Common myeloid progenitor, CD34-positive (primary cell): ENCODE data around the gene CEBPB.

Source experiments
- CTCF ChIA-PET: fragments of 350-600 bp; sonication (Branson Sonifier 250); formaldehyde crosslinking; loops from one replicate; lab custom pipeline; 2021; ENCODE audit warnings: antibody characterized with exemption; lab: Charles Lee
- POLR2A ChIA-PET: fragments of 350-600 bp; sonication (Branson Sonifier 250); formaldehyde crosslinking; loops from one replicate; lab custom pipeline; 2021; ENCODE audit warnings: antibody characterized with exemption; lab: Charles Lee
- DNase-seq, 3 donors: peaks; one replicate each; pipeline versions ENCODE4 v3.0.0 to v3.0.0-alpha.2; 2013
- H3K27ac ChIP-seq, 2 experiments: 1 replicate in 1 of 2; 2 replicates in 1 of 2; pipeline ENCODE4 v1.7.0; 2013; ENCODE audit warnings: inconsistent platforms in 2 of 2, low read length in 2 of 2, mild to moderate bottlenecking in 2 of 2, low read depth in 1 of 2, moderate library complexity in 1 of 2; ENCODE audit not compliant: severe bottlenecking in 2 of 2, insufficient read depth in 1 of 2, poor library complexity in 1 of 2
- H3K27me3 ChIP-seq, 5 experiments: replicated peaks in 2 of 5; 1 replicate in 3 of 5; 2 replicates in 2 of 5; pipeline versions ENCODE4 v1.6.1 to v1.7.0; 2013; ENCODE audit warnings: low read length in 4 of 5, mild to moderate bottlenecking in 2 of 5, moderate library complexity in 2 of 5, inconsistent platforms in 1 of 5; ENCODE audit not compliant: insufficient read depth in 5 of 5, control insufficient read depth in 4 of 5
- H3K36me3 ChIP-seq, 4 experiments: 1 replicate in 2 of 4; 2 replicates in 2 of 4; pipeline versions ENCODE4 v1.6.1 to v1.7.0; 2013; ENCODE audit warnings: low read length in 3 of 4, control low read depth in 1 of 4, mild to moderate bottlenecking in 1 of 4; ENCODE audit not compliant: control insufficient read depth in 4 of 4, insufficient read depth in 4 of 4
- H3K4me1 ChIP-seq, 4 experiments: 1 replicate in 3 of 4; 2 replicates in 1 of 4; pipeline versions ENCODE4 v1.6.1 to v1.7.1; 2013; ENCODE audit warnings: low read length in 3 of 4, mild to moderate bottlenecking in 3 of 4, control low read depth in 1 of 4, inconsistent platforms in 1 of 4, moderate library complexity in 1 of 4; ENCODE audit not compliant: control insufficient read depth in 4 of 4, insufficient read depth in 4 of 4; ENCODE audit errors: control extremely low read depth in 1 of 4
- H3K4me3 ChIP-seq, 7 experiments: 1 replicate in 4 of 7; 2 replicates in 3 of 7; pipeline versions ENCODE4 v1.5.1 to v1.7.0; 2013; ENCODE audit warnings: mild to moderate bottlenecking in 7 of 7, low read length in 6 of 7, moderate library complexity in 6 of 7, inconsistent platforms in 2 of 7, low read depth in 2 of 7, control low read depth in 1 of 7; ENCODE audit not compliant: insufficient read depth in 4 of 7, control insufficient read depth in 1 of 7; ENCODE audit errors: extremely low read depth in 1 of 7
- H3K9me3 ChIP-seq, 5 experiments: 1 replicate in 4 of 5; 2 replicates in 1 of 5; pipeline versions ENCODE4 v1.6.1 to v1.7.1; 2013; ENCODE audit warnings: low read length in 4 of 5, mild to moderate bottlenecking in 2 of 5, inconsistent platforms in 1 of 5, low read depth in 1 of 5, moderate library complexity in 1 of 5; ENCODE audit not compliant: control insufficient read depth in 4 of 5, insufficient read depth in 2 of 5; ENCODE audit errors: control extremely low read depth in 1 of 5
- WGBS: methylation state at CpG from one replicate; pipeline ENCODE4 v1.1.5; 2013; ENCODE audit not compliant: insufficient coverage; 5-methylcytosine and 5-hydroxymethylcytosine counted together

Gene CEBPB

DNA sequence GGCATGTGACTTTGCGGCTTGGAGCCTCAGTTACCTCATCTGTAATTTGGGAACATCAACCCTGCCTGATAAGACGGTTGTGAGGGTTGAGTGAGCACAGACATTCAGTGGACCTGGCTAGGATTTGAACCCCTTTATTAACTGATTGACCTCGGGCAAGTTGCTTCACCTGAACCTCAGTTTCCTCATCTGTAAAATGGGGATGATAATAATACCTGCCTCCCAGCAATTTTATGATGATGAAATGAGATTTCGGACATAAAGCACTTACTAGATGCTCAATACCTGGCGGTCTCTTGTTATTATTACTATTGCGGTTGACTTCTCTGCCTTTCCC is 51.5 kb downstream of the CEBPB start:
- ChIA-PET POLR2A (no interaction called here), CTCF (no interaction called here)
- WGBS: 96% methylated on average over 3 of the region's 6 CpGs
- no peaks in the 10 kb centered on the region for H3K27me3 ChIP-seq
- H3K27ac ChIP-seq: no peak overlapping the region
- no peak overlapping the region for H3K4me3 ChIP-seq
- H3K36me3 ChIP-seq: no peaks in the 10 kb centered on the region
- DNase-seq: no peak
- no peaks in the 10 kb centered on the region for H3K9me3 ChIP-seq
- H3K4me1 ChIP-seq: peaks cover 0 to 3% (median 0%) of the 10 kb centered on the region in 4 experiments
